H9 (cell line): Measurements from ENCODE around the gene HCN4. TPM values are rescaled to one million over a fixed set of nuclear protein-coding genes. Genes with fewer than 3 reads are reported as not detected.

Experiments
- DNase-seq: peaks from one replicate; pipeline ENCODE4 v3.0.0-alpha.2; 2017
- H2AFZ ChIP-seq: one replicate; pipeline ENCODE4 v1.6.1; 2013; ENCODE audit warnings: mild to moderate bottlenecking, low read length, control low read depth, moderate library complexity
- H2AK5ac ChIP-seq: 2 replicates; pipeline ENCODE4 v1.6.1; 2013; ENCODE audit warnings: low read length, control low read depth, mixed read lengths; ENCODE audit not compliant: insufficient read length
- H2BK120ac ChIP-seq: one replicate; pipeline ENCODE4 v1.6.1; 2013; ENCODE audit warnings: low read depth, mild to moderate bottlenecking, low read length, control low read depth, inconsistent platforms; ENCODE audit not compliant: poor library complexity, severe bottlenecking
- H2BK12ac ChIP-seq: 2 replicates; pipeline ENCODE4 v1.6.1; 2013; ENCODE audit warnings: low read length, control low read depth, mixed read lengths, low read depth; ENCODE audit not compliant: insufficient read length
- H2BK15ac ChIP-seq: 2 replicates; pipeline ENCODE4 v1.6.1; 2013; ENCODE audit warnings: low read depth, low read length, control low read depth
- H2BK20ac ChIP-seq: one replicate; pipeline ENCODE4 v1.6.1; 2013; ENCODE audit warnings: low read depth, mild to moderate bottlenecking, low read length, control low read depth, inconsistent platforms; ENCODE audit not compliant: poor library complexity, severe bottlenecking
- H2BK5ac ChIP-seq: 2 replicates; pipeline ENCODE4 v1.6.1; 2013; ENCODE audit warnings: low read length, control low read depth, mixed read lengths; ENCODE audit not compliant: insufficient read length
- H3K14ac ChIP-seq: 2 replicates; pipeline ENCODE4 v1.6.1; 2013; ENCODE audit warnings: low read length, control low read depth; ENCODE audit not compliant: insufficient read depth
- H3K18ac ChIP-seq: 2 replicates; pipeline ENCODE4 v1.6.1; 2013; ENCODE audit warnings: low read depth, mild to moderate bottlenecking, mixed read lengths, low read length, control low read depth; ENCODE audit not compliant: insufficient read length
- H3K23ac ChIP-seq: 2 replicates; pipeline ENCODE4 v1.6.1; 2013; ENCODE audit warnings: low read length, control low read depth, mixed read lengths, low read depth; ENCODE audit not compliant: insufficient read length
- H3K23me2 ChIP-seq: 2 replicates; pipeline ENCODE4 v1.6.1; 2013; ENCODE audit warnings: low read depth, mild to moderate bottlenecking, mixed read lengths, low read length, control low read depth; ENCODE audit not compliant: insufficient read length, poor library complexity, severe bottlenecking
- H3K27ac ChIP-seq: 2 replicates; pipeline ENCODE4 v1.5.1; 2013; ENCODE audit warnings: low read length, control low read depth, mixed read lengths, low read depth; ENCODE audit not compliant: insufficient read length
- H3K27me3 ChIP-seq: 2 replicates; pipeline ENCODE4 v1.6.1; 2013; ENCODE audit warnings: low read length, control low read depth, inconsistent platforms; ENCODE audit not compliant: insufficient read depth
- H3K4ac ChIP-seq: 2 replicates; pipeline ENCODE4 v1.6.1; 2013; ENCODE audit warnings: low read depth, mild to moderate bottlenecking, control low read depth, inconsistent platforms, low read length, moderate library complexity
- H3K4me1 ChIP-seq: 2 replicates; pipeline ENCODE4 v1.6.1; 2013; ENCODE audit warnings: low read length, control low read depth, inconsistent platforms; ENCODE audit not compliant: insufficient read depth
- H3K4me2 ChIP-seq: 2 replicates; pipeline ENCODE4 v1.6.1; 2013; ENCODE audit warnings: low read length, control low read depth, mixed read lengths; ENCODE audit not compliant: insufficient read length, insufficient read depth
- H3K56ac ChIP-seq: 2 replicates; pipeline ENCODE4 v1.6.1; 2013; ENCODE audit warnings: low read depth, mild to moderate bottlenecking, mixed read lengths, low read length, control low read depth; ENCODE audit not compliant: insufficient read length
- H3K79me1 ChIP-seq: 2 replicates; pipeline ENCODE4 v1.6.1; 2013; ENCODE audit warnings: low read depth, mild to moderate bottlenecking, moderate library complexity, low read length, control low read depth, inconsistent platforms; ENCODE audit not compliant: insufficient read depth, poor library complexity, severe bottlenecking
- H3K79me2 ChIP-seq: 2 replicates; pipeline ENCODE4 v1.6.1; 2013; ENCODE audit warnings: low read length, control low read depth, inconsistent platforms; ENCODE audit not compliant: insufficient read depth
- H3K9ac ChIP-seq: 2 replicates; pipeline ENCODE4 v1.6.1; 2013; ENCODE audit warnings: low read length, control low read depth, mixed read lengths; ENCODE audit not compliant: insufficient read length; ENCODE audit errors: extremely low read depth
- H3K9me3 ChIP-seq: one replicate; pipeline ENCODE4 v1.6.1; 2013; ENCODE audit warnings: low read depth, low read length, inconsistent platforms; ENCODE audit not compliant: control insufficient read depth
- H3T11ph ChIP-seq: one replicate; pipeline ENCODE4 v1.6.1; 2013; ENCODE audit warnings: mild to moderate bottlenecking, low read length, control low read depth, inconsistent platforms
- H4K20me1 ChIP-seq: one replicate; pipeline ENCODE4 v1.6.1; 2013; ENCODE audit not compliant: control insufficient read depth, insufficient read length, insufficient read depth
- H4K5ac ChIP-seq: 2 replicates; pipeline ENCODE4 v1.6.1; 2013; ENCODE audit warnings: low read depth, mild to moderate bottlenecking, mixed read lengths, low read length, control low read depth; ENCODE audit not compliant: insufficient read length
- H4K8ac ChIP-seq: replicated peaks from 2 replicates; pipeline ENCODE4 v1.6.1; 2013; ENCODE audit warnings: low read length, control low read depth, mixed read lengths, low read depth; ENCODE audit not compliant: insufficient read length
- H4K91ac ChIP-seq: 2 replicates; pipeline ENCODE4 v1.6.1; 2013; ENCODE audit warnings: low read depth, mild to moderate bottlenecking, moderate library complexity, mixed read lengths, low read length, control low read depth; ENCODE audit not compliant: insufficient read length
- H3K27ac Mint-ChIP-seq, 3 experiments: 2 replicates in 2 of 3; 3 replicates in 1 of 3; pipeline ENCODE4 v1.8.0; 2020 to 2021; ENCODE audit warnings: mixed read lengths in 3 of 3, mild to moderate bottlenecking in 1 of 3, moderate library complexity in 1 of 3
- H3K27me3 Mint-ChIP-seq: 2 replicates; pipeline ENCODE4 v1.8.0; 2021; ENCODE audit warnings: low read depth, mild to moderate bottlenecking, moderate library complexity, mixed read lengths
- H3K36me3 Mint-ChIP-seq, 3 experiments: 2 replicates in 2 of 3; 3 replicates in 1 of 3; pipeline ENCODE4 v1.8.0; 2020 to 2021; ENCODE audit warnings: low read depth in 3 of 3, mixed read lengths in 3 of 3; ENCODE audit not compliant: insufficient read depth in 1 of 3
- H3K4me1 Mint-ChIP-seq, 2 experiments: 2 replicates each; pipeline ENCODE4 v1.8.0; 2020; ENCODE audit warnings: mixed read lengths in 2 of 2
- H3K4me3 Mint-ChIP-seq, 2 experiments: 2 replicates in 1 of 2; 3 replicates in 1 of 2; pipeline ENCODE4 v1.8.0; 2020 to 2021; ENCODE audit warnings: mild to moderate bottlenecking in 2 of 2, mixed read lengths in 2 of 2, moderate library complexity in 1 of 2
- H3K9me3 Mint-ChIP-seq, 2 experiments: 2 replicates in 1 of 2; 3 replicates in 1 of 2; pipeline ENCODE4 v1.8.0; 2020; ENCODE audit warnings: mild to moderate bottlenecking in 2 of 2, mixed read lengths in 2 of 2, moderate library complexity in 1 of 2
- CTCF ChIP-seq: fragments of 200-600 bp; sonication (generic); conservative IDR thresholded peaks from 3 replicates; pipeline ENCODE4 v1.8.0; 2021; ENCODE audit warnings: antibody characterized with exemption, mild to moderate bottlenecking
- WGBS: extraction: QIAGEN DNeasy Blood & Tissue Kit; methylation state at CpG from one replicate; pipeline ENCODE4 v1.1.7; 2013; ENCODE audit warnings: missing lambda C conversion rate, low lambda C conversion rate, mixed read lengths; ENCODE audit not compliant: insufficient read length; ENCODE audit errors: extremely low coverage; 5-methylcytosine and 5-hydroxymethylcytosine counted together
- total RNA-seq: library from RNA; stranded (reverse); gene quantifications from 2 replicates; pipeline ENCODE4 v1.2.1, GENCODE V29; 2021

Gene HCN4
- total RNA-seq, 1 experiment from 2014 or later = 10.5 TPM

DNA sequence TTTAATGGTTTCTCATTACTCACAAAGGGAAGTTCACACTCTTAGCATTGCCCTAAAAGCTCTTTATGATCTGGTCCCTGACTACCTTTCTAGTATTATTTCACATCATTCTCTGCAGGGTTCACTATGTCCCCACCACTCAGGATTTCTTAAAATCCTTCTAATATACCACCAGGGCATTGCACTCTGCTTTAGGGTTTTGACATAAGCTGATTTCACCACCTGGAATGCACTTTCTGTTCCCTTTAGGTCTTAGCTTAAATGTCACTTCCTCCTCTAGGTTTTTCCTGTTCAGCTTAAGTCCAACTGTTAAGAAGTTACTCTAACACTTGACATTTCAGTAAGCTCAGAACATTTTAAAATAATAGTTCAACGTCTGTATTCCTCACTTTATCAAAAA is 81.7 kb downstream of the HCN4 start:
- H2BK5ac ChIP-seq = no peak overlapping the region
- H3K56ac ChIP-seq = no peak overlapping the region
- no peak for TF ChIP-seq CTCF
- H2BK20ac ChIP-seq = no peak overlapping the region
- H2AK5ac ChIP-seq = no peak overlapping the region
- no peak overlapping the region for H3K27ac ChIP-seq
- H2BK15ac ChIP-seq = no peak overlapping the region
- H3K79me2 ChIP-seq = no peaks in the 10 kb centered on the region
- H4K20me1 ChIP-seq = no peaks in the 10 kb centered on the region
- no peak overlapping the region for H3K27ac Mint-ChIP-seq
- no peaks in the 10 kb centered on the region for H3K4me1 ChIP-seq
- no peaks in the 10 kb centered on the region for H3K27me3 Mint-ChIP-seq
- H4K91ac ChIP-seq = no peak overlapping the region
- no peak overlapping the region for H2BK120ac ChIP-seq
- H3K4me1 Mint-ChIP-seq = no peaks in the 10 kb centered on the region
- no peaks in the 10 kb centered on the region for H3K9me3 ChIP-seq
- H3K14ac ChIP-seq = no peak overlapping the region
- no peaks in the 10 kb centered on the region for H3K23me2 ChIP-seq
- H3K4me3 Mint-ChIP-seq = no peak overlapping the region
- no peak overlapping the region for H3K18ac ChIP-seq
- H2BK12ac ChIP-seq = no peak overlapping the region
- no CpG with 5 or more reads among the region's 1 CpG for WGBS
- no peak for DNase-seq
- peaks cover 2 to 60% (median 43%) of the 10 kb centered on the region in 3 experiments; a peak in 5 of 7 replicates for H3K36me3 Mint-ChIP-seq
- H3K9ac ChIP-seq = no peak overlapping the region
- no peaks in the 10 kb centered on the region for H3K79me1 ChIP-seq
- H3K23ac ChIP-seq = no peak overlapping the region
- H3K27me3 ChIP-seq = no peaks in the 10 kb centered on the region
- no peak overlapping the region for H4K8ac ChIP-seq
- no peak overlapping the region for H3T11ph ChIP-seq
- no peak overlapping the region for H3K4ac ChIP-seq
- no peaks in the 10 kb centered on the region for H3K9me3 Mint-ChIP-seq
- no peak overlapping the region for H2AFZ ChIP-seq
- H4K5ac ChIP-seq = no peak overlapping the region
- H3K4me2 ChIP-seq = no peak overlapping the region
